Neural cell (in vitro differentiated cells): ENCODE results near the gene HAS3.

Experiments used
- EP300 ChIP-seq: fragments of 450-650 bp; conservative IDR thresholded peaks from 2 replicates; pipeline ENCODE4 v1.6.1; 2014; ENCODE audit warnings: antibody characterized with exemption, mild to moderate bottlenecking, moderate library complexity; ENCODE audit not compliant: poor library complexity, severe bottlenecking
- EZH2 ChIP-seq: fragments of 200-600, 300-800 bp; shearing (Covaris generic), sonication (generic); IDR thresholded peaks from 2 replicates; pipeline ENCODE4 v1.6.1; 2014; ENCODE audit warnings: antibody characterized with exemption, low read length, borderline replicate concordance, mild to moderate bottlenecking; ENCODE audit not compliant: insufficient read depth, poor library complexity, severe bottlenecking
- MXI1 ChIP-seq: fragments of 450-650 bp; conservative IDR thresholded peaks from 2 replicates; pipeline ENCODE4 v1.6.1; 2014; ENCODE audit warnings: antibody characterized with exemption, mild to moderate bottlenecking; ENCODE audit not compliant: poor library complexity, severe bottlenecking
- POLR2AphosphoS5 ChIP-seq: IDR thresholded peaks from 2 replicates; pipeline ENCODE4 v1.6.1; 2012
- TAF1 ChIP-seq: IDR thresholded peaks from 2 replicates; pipeline ENCODE4 v1.6.1; 2012; ENCODE audit warnings: low read depth
- TF ChIP-seq, protein P1 (sequence below): fragments of 450-650 bp; IDR thresholded peaks from 2 replicates; pipeline ENCODE4 v1.5.1; 2014; ENCODE audit warnings: antibody characterized with exemption, mild to moderate bottlenecking, moderate library complexity; ENCODE audit not compliant: poor library complexity, severe bottlenecking
- TF ChIP-seq, protein P2 (sequence below): IDR thresholded peaks from 2 replicates; pipeline ENCODE4 v1.6.1; 2012; ENCODE audit warnings: borderline replicate concordance

GRCh38 chr16:69141936-69142335 is 36.5 kb downstream of the HAS3 start:
- TF ChIP-seq EZH2 (no peak), POLR2AphosphoS5 (no peak), TAF1 (no peak), MXI1 (no peak), EP300 (no peak)
- TF ChIP-seq, protein P1, sequence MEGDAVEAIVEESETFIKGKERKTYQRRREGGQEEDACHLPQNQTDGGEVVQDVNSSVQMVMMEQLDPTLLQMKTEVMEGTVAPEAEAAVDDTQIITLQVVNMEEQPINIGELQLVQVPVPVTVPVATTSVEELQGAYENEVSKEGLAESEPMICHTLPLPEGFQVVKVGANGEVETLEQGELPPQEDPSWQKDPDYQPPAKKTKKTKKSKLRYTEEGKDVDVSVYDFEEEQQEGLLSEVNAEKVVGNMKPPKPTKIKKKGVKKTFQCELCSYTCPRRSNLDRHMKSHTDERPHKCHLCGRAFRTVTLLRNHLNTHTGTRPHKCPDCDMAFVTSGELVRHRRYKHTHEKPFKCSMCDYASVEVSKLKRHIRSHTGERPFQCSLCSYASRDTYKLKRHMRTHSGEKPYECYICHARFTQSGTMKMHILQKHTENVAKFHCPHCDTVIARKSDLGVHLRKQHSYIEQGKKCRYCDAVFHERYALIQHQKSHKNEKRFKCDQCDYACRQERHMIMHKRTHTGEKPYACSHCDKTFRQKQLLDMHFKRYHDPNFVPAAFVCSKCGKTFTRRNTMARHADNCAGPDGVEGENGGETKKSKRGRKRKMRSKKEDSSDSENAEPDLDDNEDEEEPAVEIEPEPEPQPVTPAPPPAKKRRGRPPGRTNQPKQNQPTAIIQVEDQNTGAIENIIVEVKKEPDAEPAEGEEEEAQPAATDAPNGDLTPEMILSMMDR, result no peak
- TF ChIP-seq, protein P2, sequence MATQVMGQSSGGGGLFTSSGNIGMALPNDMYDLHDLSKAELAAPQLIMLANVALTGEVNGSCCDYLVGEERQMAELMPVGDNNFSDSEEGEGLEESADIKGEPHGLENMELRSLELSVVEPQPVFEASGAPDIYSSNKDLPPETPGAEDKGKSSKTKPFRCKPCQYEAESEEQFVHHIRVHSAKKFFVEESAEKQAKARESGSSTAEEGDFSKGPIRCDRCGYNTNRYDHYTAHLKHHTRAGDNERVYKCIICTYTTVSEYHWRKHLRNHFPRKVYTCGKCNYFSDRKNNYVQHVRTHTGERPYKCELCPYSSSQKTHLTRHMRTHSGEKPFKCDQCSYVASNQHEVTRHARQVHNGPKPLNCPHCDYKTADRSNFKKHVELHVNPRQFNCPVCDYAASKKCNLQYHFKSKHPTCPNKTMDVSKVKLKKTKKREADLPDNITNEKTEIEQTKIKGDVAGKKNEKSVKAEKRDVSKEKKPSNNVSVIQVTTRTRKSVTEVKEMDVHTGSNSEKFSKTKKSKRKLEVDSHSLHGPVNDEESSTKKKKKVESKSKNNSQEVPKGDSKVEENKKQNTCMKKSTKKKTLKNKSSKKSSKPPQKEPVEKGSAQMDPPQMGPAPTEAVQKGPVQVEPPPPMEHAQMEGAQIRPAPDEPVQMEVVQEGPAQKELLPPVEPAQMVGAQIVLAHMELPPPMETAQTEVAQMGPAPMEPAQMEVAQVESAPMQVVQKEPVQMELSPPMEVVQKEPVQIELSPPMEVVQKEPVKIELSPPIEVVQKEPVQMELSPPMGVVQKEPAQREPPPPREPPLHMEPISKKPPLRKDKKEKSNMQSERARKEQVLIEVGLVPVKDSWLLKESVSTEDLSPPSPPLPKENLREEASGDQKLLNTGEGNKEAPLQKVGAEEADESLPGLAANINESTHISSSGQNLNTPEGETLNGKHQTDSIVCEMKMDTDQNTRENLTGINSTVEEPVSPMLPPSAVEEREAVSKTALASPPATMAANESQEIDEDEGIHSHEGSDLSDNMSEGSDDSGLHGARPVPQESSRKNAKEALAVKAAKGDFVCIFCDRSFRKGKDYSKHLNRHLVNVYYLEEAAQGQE, result no peak
